ENCODE measurements around the gene PTEN.

GRCh38 chr10:87961314-87961713 lies 97.9 kb downstream of the PTEN start:
- TF ChIP-seq CTCF (conservative IDR thresholded peaks at IDR 0.05; ENCODE audit: low read depth in 2 of 2): no peak
- no peak for TF ChIP-seq EZH2phosphoT487 (IDR thresholded peaks at IDR 0.05; ENCODE audit: unreplicated experiment)
- TF ChIP-seq POLR2AphosphoS5 (IDR thresholded peaks at IDR 0.05; ENCODE audit: low read depth): no peak
- no peak for TF ChIP-seq NANOG (IDR thresholded peaks at IDR 0.05; ENCODE audit: borderline replicate concordance)
- no peak for TF ChIP-seq EZH2 (IDR thresholded peaks at IDR 0.05; ENCODE audit: low read depth, unreplicated experiment)
- TF ChIP-seq REST (IDR thresholded peaks at IDR 0.05; ENCODE audit: unreplicated experiment): no peak
- no peak for TF ChIP-seq JUNB (IDR thresholded peaks at IDR 0.05; ENCODE audit: unreplicated experiment)
- TF ChIP-seq ZNF114 (CRISPR knock-in tag; IDR thresholded peaks at IDR 0.05): no peak
- TF ChIP-seq CREB1 (CRISPR knock-in tag; IDR thresholded peaks at IDR 0.05; ENCODE audit: low read depth): no peak
- no peak for TF ChIP-seq ETS1 (IDR thresholded peaks at IDR 0.05)
- no peak for TF ChIP-seq STAT1 (IDR thresholded peaks at IDR 0.05; ENCODE audit: unreplicated experiment)
- TF ChIP-seq ZNF331 (CRISPR knock-in tag; IDR thresholded peaks at IDR 0.05; ENCODE audit: low read depth): no peak

Data from GM23338 (cell line).